Measurements from ENCODE around the gene SNX30.
A peak's percentile ranks its signal among the peaks of the same experiment; 100 is the strongest.

DNA sequence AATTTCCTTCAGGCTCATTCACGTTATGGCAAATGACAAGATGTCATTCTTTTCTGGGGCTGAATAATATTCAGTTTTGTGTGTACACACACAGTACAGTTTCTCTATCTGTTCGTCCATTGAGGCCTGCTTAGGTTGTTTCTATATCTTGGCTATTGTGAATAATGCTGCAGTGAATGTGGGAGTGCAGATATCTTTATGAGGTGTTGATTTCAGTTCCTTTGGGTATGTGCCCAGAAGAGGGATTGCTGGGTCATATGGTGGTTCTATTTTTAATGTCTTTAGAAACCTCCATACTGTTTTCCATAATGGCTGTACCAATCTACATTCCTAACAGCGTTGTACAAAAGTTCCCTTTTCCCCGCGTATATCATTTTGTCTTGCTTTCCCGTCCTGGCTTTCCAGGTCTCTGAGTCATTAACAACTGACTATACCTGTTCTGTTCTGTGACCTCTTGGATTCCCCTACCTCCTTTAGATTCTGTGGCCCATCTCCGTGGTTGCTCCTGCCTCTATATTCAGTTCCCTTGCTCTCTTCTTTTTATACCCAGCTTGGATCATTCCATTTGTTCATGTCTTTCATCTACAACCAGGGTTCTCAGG lies 6.8 kb downstream of the SNX30 start:
- TF ChIP-seq EZH2 (IDR thresholded peaks at IDR 0.05; ENCODE audit: insufficient read depth, poor library complexity, severe bottlenecking) (no peak), EZH2phosphoT487 (IDR thresholded peaks at IDR 0.05; ENCODE audit: insufficient read depth, low read depth) (0 out of 2 replicates have a peak, but pooled peaks have one; percentile 53)
